ENCODE measurements around the gene PAPSS2. TPM values are rescaled to one million over a fixed set of nuclear protein-coding genes. Genes with fewer than 3 reads are reported as not detected.
A peak's percentile ranks its signal among the peaks of the same experiment; 100 is the strongest.
"Not testable (repeated sequence)": the region's sequence is repeated elsewhere in the genome, so short reads cannot be mapped to it uniquely, and the experiment has no call there.

Gene PAPSS2
- total RNA-seq, 1 experiment from 2014 or later: 38.6 TPM

DNA sequence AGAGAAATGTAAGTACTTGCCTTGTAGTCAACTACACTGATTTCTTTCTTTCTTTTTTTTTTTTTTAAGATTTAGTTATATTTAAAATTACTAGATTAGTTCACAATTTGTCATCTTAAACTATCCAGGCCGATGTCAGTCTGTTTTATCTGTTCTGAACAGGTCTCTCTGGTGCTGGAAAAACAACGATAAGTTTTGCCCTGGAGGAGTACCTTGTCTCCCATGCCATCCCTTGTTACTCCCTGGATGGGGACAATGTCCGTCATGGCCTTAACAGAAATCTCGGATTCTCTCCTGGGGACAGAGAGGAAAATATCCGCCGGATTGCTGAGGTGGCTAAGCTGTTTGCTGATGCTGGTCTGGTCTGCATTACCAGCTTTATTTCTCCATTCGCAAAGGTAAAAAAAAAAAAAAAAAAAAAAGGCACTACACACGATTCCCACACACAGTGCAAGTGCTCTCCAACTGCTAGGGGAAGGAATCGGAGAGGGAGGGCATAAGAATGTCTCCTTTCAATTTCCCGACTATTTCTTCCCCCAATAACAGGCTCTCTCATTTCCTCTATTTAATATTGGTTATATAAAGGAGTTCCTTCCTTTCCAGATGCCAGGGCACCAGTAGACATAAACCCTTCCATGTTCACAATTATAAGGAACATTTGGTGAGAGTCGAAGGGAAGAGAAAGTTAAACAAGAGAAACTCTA is 53.4 kb downstream of the PAPSS2 start:
- H3K27me3 ChIP-seq: no peaks in the 10 kb centered on the region
- no peaks in the 10 kb centered on the region for H3K9me3 ChIP-seq
- peaks cover 11% of the 10 kb centered on the region for H3K36me3 ChIP-seq
- DNase-seq: no peak
- no peak overlapping the region for H3K4me3 ChIP-seq

DNA sequence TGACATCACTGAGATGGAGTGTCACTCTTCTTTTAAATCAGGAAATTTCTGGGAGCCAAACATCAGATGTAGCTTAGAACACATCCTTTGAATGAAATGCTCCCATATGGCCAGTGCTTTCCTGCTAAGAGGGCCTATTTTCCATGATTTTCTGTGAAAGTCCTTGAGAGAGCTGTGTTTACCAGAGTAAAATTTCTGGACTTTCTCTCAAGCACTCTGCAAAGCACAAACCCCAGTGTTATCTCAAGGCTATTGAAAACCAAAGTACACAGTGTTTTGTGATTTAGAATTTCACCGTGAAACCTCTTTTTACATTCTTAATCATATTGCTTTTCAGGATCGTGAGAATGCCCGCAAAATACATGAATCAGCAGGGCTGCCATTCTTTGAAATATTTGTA is 54.0 kb downstream of the PAPSS2 start:
- no peaks in the 10 kb centered on the region for H3K9me3 ChIP-seq
- no peak overlapping the region for H3K4me3 ChIP-seq
- DNase-seq: no peak
- no peaks in the 10 kb centered on the region for H3K27me3 ChIP-seq
- H3K36me3 ChIP-seq: peaks cover 11% of the 10 kb centered on the region

DNA sequence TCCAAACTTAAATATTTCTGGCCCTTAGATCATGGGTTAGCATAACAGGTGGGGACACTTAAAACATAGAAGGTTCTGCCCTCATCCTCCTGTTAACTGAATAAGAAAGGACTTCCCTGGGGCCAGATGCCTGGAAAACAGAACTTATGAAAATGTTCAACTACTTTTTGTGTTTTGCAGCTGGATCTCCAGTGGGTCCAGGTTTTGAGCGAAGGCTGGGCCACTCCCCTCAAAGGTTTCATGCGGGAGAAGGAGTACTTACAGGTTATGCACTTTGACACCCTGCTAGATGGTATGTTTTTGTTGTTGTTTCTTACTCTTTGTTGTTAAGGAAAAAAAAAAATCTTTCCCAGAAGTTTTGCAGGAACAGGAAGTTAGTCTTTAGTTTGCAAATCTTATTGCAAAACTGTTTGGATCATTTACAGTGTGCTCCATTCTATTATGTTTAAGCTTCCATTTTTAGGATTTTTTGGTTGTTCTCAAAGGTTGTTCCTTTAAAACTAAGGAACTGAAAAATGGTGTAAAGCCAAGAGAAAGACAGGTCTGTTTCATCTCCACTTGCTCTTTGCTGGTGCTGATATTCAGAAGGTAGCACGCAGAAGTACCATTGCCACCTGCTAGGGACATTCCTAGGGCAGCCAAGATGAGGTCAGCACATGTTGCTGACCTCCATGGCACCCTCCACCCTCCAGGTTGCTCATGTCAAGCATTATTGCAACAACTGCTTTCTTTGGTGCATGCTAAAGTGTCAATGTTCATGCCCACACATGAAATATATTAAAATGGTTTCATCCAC is 56.1 kb downstream of the PAPSS2 start:
- peaks cover 8% of the 10 kb centered on the region for H3K36me3 ChIP-seq
- DNase-seq: no peak
- no peaks in the 10 kb centered on the region for H3K9me3 ChIP-seq
- H3K4me3 ChIP-seq: no peak overlapping the region
- H3K27me3 ChIP-seq: no peaks in the 10 kb centered on the region

DNA sequence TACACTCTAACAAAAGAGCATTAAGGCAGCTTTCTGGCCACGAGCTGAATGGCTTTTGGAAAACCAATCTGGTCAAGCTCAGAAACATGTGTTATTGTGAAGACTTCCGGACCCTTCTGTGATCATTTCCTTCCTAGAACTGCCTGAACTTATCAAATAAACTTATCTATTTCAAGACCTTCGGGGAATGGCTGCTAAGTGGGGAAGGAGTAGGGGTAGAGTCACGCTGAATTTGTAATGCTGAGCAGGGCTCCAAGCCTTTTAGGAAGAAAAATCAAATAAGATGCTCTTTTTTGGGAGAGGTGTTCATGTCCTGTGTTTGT is 56.6 kb downstream of the PAPSS2 start:
- H3K36me3 ChIP-seq: peaks cover 8% of the 10 kb centered on the region
- no peak for DNase-seq
- no peaks in the 10 kb centered on the region for H3K27me3 ChIP-seq
- H3K4me3 ChIP-seq: no peak overlapping the region
- H3K9me3 ChIP-seq: no peaks in the 10 kb centered on the region

DNA sequence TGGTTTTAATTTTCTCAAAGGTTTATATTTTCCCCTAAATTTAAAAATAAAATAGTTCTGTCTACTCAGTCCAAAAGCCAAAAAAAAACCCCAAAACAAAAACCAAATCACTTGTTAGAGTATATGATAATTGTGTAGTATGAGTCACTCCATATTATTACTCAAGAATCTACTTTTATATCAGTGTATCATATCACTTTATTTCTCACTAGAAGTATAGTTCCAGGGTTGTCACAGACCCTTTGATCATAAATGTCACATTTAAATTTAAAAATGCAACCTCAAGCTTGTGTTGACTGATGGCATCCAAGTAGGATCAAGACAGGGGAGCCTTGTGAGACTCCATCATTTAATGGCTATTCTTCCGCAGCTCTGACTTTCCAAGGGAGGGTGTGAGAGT is 61.0 kb downstream of the PAPSS2 start:
- no peak overlapping the region for H3K4me3 ChIP-seq
- no peak for DNase-seq
- no peaks in the 10 kb centered on the region for H3K9me3 ChIP-seq
- H3K27me3 ChIP-seq: no peaks in the 10 kb centered on the region
- H3K36me3 ChIP-seq: no peaks in the 10 kb centered on the region

DNA sequence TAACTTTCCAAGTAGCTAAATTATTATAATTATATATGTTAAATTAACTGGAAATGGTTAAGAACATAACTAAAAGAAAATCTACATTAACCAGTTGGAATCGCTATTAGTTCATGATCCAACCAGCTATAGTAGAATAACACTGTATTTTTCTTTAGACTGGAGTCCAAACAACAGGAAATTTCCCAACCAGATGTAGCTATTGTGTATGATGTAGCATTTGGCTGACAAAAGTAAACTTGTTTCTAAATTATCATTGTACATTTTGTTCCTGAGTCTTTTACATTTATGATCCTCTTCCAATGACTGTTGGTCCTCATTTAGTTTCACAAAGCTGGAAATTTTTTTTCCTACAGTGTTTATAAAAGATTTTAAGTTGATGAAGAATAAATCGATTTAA is 62.1 kb downstream of the PAPSS2 start:
- H3K27me3 ChIP-seq: no peaks in the 10 kb centered on the region

DNA sequence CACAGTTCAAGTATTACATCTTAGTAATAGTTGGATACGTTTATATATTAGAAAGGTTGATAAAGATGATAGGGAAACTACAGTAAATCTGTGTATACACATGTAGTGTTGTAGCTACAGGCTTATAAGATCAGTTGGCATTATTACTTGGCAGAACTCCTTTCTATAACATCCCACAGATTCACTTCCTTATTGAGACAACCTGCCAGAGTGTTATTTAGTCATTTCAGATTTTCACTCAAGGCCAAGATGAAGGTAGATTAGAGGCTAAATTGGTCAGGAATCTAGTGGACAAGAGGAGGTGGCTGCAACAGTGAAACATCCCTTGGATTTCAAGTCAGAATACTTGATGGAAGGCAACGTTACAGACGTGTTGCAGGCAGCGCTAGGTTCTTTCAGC is 63.0 kb downstream of the PAPSS2 start:
- Histone ChIP-seq H3K4me3 (no peak overlapping the region), H3K9me3 (no peaks in the 10 kb centered on the region), H3K36me3 (no peaks in the 10 kb centered on the region; the same call in 1 of the 2 replicates), H3K27me3 (no peaks in the 10 kb centered on the region)
- no peak for DNase-seq

More for the DNA sequence above, 62.1 kb downstream of the PAPSS2 start:
- Histone ChIP-seq H3K9me3 (no peaks in the 10 kb centered on the region), H3K36me3 (no peaks in the 10 kb centered on the region), H3K4me3 (no peak overlapping the region)
- no peak for DNase-seq

DNA sequence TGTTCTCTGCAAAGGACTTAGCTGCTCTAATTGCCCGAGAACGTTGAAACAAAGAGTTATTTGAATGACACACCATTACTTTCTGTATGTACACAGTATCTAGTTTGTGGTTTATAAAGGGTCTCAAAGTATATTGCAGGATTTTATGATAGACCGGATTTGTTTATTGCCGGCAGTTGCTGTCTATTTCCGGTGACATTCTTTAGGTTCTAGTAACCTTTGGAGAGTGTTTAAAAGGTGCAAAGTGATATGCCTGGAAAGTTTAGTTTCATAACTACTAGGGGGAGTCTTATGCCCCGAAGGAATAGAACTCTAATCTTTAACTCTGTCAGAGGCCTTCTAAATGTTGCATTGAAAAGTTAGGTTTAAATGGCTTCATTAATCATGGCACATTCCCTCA is 63.8 kb downstream of the PAPSS2 start:
- H3K36me3 ChIP-seq: no peaks in the 10 kb centered on the region; the same call in 1 of the 2 replicates
- DNase-seq: no peak
- no peaks in the 10 kb centered on the region for H3K27me3 ChIP-seq
- H3K4me3 ChIP-seq: no peak overlapping the region
- no peaks in the 10 kb centered on the region for H3K9me3 ChIP-seq

DNA sequence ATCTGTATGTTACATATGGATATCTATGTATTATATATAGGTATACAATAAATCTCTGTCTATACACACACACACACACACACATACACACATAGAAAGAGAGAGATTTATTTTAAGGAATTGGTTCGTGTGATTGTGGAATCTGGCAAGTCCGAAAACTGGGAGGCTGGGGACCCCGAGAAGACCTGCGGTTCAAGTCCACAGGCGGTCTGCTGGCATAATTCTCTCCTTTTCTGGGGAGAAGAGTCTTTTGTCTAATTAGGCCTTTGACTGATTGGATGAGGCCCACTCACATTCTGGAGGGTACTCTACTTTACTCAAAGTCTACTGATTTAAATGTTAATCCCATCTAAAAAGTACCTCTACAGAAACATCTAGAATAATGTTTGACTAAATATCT is 65.1 kb downstream of the PAPSS2 start:
- no peaks in the 10 kb centered on the region; the same call in 1 of the 2 replicates for H3K36me3 ChIP-seq
- no peak overlapping the region for H3K4me3 ChIP-seq
- no peaks in the 10 kb centered on the region for H3K27me3 ChIP-seq
- no peaks in the 10 kb centered on the region for H3K9me3 ChIP-seq
- DNase-seq: no peak

DNA sequence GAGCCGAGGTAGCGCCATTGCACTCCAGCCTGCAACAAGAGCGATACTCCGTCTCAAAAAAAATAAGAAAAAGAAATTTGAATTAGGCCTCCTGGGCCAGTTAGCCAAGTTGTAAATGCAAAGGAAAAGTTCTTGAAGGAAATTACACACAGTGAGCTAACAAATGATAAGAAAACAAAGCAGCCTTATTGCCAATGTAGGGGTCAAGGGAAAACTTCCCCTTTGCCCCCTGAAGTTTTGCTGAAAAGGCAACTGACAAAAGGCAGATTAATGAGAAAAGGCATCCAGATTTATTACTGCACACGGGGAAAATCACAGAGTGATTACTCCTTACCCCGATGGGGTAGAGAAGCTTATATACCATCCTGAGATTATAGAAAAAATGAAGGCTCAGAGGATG is 70.3 kb downstream of the PAPSS2 start:
- Histone ChIP-seq H3K27me3 (no peaks in the 10 kb centered on the region), H3K36me3 (no peaks in the 10 kb centered on the region; the same call in 1 of the 2 replicates), H3K4me3 (no peak overlapping the region), H3K9me3 (no peaks in the 10 kb centered on the region)
- DNase-seq: no peak

DNA sequence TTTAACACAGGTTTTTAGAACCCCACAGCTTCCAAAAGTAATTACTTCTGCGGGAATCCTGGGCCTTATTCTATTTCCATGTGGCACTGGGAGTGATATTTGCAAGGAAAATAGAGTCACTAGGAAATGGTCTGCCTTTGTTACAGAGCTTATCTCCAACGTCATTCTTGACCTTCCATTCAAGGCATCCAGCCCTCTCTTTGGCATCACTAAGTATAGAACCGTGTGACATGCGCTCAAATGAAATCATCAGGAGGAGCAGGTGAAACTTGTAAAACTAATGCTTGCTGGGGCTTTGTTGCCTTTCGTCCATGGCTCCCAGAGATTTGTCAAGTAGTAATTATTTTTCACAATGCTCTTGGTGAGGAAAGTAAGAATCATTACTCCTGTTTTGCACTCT is 73.4 kb downstream of the PAPSS2 start:
- H3K27me3 ChIP-seq: no peaks in the 10 kb centered on the region

DNA sequence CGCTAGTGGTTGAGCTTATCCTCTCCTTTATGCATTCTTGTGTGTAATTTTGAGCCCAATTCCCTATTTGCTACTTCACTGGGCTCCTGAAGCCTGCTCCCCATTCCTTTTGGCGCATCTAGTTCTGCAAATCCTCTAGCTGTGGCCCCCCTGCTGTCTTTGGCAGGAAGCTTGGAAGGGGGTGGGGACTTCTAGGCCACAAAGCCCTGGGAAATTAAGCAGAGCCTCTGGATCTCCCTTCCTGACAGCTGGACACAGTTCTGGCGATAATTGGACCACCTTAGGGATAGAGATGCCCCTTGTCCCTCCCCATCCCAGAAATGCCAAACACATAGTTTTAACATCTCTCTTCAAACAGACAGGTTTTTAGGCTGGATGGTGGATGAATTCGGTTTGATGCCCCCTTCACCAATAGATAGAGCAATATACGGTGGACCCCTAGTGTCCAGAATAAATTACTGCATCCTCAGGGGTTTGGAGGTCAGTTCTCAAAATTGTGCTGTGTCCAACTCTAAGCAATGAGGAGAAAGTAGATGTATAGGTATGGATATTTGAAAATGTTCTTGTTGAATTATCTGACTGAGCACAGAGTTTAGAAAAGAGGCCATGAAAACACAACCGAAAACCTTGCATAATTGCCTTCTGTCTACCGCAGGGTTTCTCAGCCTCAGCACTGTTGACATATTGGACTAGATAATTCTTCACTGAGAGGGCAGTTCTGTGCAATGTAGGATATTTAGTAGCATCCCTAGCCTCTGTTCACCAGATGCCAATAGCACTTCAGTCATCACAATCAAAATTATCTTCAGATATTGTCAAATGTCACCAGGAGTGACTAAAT is 75.5 kb downstream of the PAPSS2 start:
- H3K27me3 ChIP-seq: no peaks in the 10 kb centered on the region
- H3K9me3 ChIP-seq: no peaks in the 10 kb centered on the region
- DNase-seq: peak; percentile 61
- H3K4me3 ChIP-seq: no peak overlapping the region
- H3K36me3 ChIP-seq: no peaks in the 10 kb centered on the region

More for the DNA sequence above, 73.4 kb downstream of the PAPSS2 start:
- Histone ChIP-seq H3K36me3 (no peaks in the 10 kb centered on the region), H3K4me3 (no peak overlapping the region), H3K9me3 (no peaks in the 10 kb centered on the region)
- no peak for DNase-seq

DNA sequence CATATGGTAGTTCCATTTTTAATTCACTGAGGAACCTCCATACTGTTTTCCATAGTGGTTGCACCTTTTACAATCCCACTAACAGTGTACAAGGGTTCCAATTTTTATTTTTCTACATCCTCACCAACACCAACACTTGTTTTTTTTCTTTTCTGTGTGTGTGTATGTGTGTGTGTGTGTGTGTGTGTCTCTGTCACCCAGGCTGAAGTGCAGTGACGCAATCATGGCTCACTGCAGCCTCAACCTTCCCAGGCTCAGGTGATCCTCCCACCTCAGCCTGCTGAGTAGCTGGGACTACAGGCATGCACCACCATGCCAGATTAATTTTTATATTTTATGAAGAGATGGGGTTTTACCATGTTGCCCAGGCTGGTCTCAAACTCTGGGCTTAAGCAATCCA is 78.6 kb downstream of the PAPSS2 start:
- not testable (repeated sequence) for H3K36me3 ChIP-seq, H3K9me3 ChIP-seq, H3K27me3 ChIP-seq, H3K4me3 ChIP-seq, DNase-seq

DNA sequence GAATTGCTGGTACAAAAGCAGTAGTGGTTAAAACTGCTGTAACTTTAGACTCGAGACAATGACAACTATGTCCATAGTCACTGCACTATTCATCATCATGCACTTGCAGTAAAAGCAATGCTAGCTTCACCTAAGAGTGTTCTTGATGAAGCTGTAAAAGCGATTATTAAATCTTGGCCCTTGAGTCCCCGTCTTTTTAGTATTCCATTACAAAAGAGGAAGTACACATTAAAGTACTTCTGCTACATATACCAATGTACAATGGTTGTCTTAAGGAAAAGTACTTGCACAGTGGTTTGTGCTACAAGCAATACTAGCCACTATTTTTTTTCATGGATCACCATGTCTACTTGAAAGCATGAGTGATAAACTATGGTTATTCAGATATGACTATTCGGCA is 80.0 kb downstream of the PAPSS2 start:
- Histone ChIP-seq H3K9me3 (no peaks in the 10 kb centered on the region), H3K27me3 (no peaks in the 10 kb centered on the region), H3K4me3 (no peak overlapping the region), H3K36me3 (no peaks in the 10 kb centered on the region)
- DNase-seq: no peak

DNA sequence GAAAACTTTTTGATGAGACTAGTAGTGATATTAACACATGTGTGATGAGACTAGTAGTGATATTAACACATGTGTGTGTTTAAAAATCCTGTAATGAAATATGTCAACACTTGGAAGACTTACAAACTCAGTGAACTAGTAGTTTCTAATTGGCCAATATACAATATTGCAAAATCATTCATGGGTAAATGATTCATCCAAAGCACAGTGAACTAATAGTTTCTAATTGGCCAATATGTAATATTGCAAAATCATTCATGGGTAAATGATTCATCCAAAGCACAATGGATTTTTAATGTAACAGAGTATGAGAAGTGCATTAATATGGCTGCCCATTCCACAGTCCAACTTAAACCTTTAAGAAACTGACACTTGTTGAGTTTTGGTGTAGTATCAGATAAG is 80.6 kb downstream of the PAPSS2 start:
- no peaks in the 10 kb centered on the region for H3K9me3 ChIP-seq
- H3K27me3 ChIP-seq: no peaks in the 10 kb centered on the region
- no peak overlapping the region for H3K4me3 ChIP-seq
- DNase-seq: no peak
- H3K36me3 ChIP-seq: 0 out of 2 replicates have a peak, but pooled peaks cover under 1% of the 10 kb centered on the region

DNA sequence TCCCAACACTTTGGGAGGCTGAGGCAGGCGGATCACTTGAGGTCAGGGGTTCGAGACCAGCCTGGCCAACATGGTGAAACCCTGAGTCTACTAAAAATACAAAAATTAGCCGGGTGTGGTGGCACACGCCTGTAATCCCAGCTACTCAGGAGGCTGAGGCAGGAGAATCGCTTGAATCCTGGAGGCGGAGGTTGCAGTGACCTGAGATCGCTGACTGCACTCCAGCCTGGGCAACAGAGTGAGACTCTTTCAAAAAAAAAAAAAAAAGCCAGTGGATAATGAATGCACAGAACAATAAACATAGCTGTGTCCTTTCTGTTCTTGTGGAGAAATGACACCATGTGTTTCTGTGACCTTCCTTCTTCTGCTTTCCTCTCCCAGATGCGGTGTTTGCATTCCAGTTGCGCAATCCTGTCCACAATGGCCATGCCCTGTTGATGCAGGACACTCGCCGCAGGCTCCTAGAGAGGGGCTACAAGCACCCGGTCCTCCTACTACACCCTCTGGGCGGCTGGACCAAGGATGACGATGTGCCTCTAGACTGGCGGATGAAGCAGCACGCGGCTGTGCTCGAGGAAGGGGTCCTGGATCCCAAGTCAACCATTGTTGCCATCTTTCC is 83.4 kb downstream of the PAPSS2 start:
- not testable (repeated sequence) for H3K9me3 ChIP-seq, H3K4me3 ChIP-seq, H3K27me3 ChIP-seq, DNase-seq, H3K36me3 ChIP-seq

DNA sequence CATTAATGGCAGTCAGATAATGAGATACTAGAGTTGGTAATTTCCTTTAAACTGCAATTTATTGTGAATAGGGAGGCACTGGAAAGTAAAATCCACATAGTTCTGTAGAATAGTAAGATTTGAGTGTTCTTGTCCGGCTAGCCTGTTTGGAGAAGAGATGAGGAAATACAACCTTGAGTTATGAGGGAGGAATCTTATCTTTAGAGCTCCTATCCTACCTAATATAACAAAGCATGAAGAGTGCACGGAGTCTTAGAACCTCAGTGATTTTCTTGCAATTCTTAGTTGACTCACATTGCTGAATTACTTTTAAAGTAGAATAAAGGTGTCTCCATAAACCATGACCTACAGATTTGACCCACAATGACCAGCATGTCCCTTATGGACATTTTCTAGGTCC is 84.9 kb downstream of the PAPSS2 start:
- H3K27me3 ChIP-seq: no peaks in the 10 kb centered on the region
- H3K36me3 ChIP-seq: peaks cover 5% of the 10 kb centered on the region
- no peak for DNase-seq
- no peaks in the 10 kb centered on the region for H3K9me3 ChIP-seq
- no peak overlapping the region for H3K4me3 ChIP-seq
